HepG2 (cell line): ENCODE data around the gene FAM110D. TPM values are rescaled to one million over a fixed set of nuclear protein-coding genes. Genes with fewer than 3 reads are reported as not detected.

Experiments used
- ATAC-seq: fragments of 200-7000 bp; cut with Tn5 transposase; 3 replicates; pipeline ENCODE4 v1.9.1; 2020; ENCODE audit warnings: mild to moderate bottlenecking, moderate library complexity
- BruUV-seq: library from RNA; stranded (reverse); fragments of 400-500 nt; replicated peaks from 2 replicates; lab custom pipeline; 2021; lab: Mats Ljungman, UMichigan
- CTCF ChIA-PET: fragments of 300-600 bp; formaldehyde crosslinking; extraction: SDS; loops from one replicate; lab custom pipeline; 2021; ENCODE audit warnings: low total read pairs, inconsistent platforms, low intra/inter-chr PET ratio; lab: Yijun Ruan, JAX
- POLR2A ChIA-PET: fragments of 350-600 bp; sonication (Branson Sonifier 250); formaldehyde crosslinking; loops from one replicate; lab custom pipeline; 2020; ENCODE audit warnings: antibody characterized with exemption, inconsistent platforms; lab: Yijun Ruan, JAX
- DNase-seq: peaks from one replicate; pipeline ENCODE4 v3.0.0-alpha.2; 2015; ENCODE audit warnings: low spot score
- FAIRE-seq: peaks from 3 replicates; lab custom pipeline; 2011; peaks lifted over from hg19 to GRCh38; lab: Jason Lieb, UNC
- H2AFZ ChIP-seq: one replicate; pipeline ENCODE4 v1.6.1; 2011; ENCODE audit warnings: low read length, inconsistent platforms
- H3K27ac ChIP-seq: fragments of 300-600 bp; 3 replicates; pipeline ENCODE4 v1.8.0; 2011; ENCODE audit warnings: mixed run types, mild to moderate bottlenecking, mixed read lengths, low read length, inconsistent platforms; ENCODE audit not compliant: insufficient read depth; ENCODE audit errors: extremely low read length
- H3K27me3 ChIP-seq, 2 experiments: fragments of 200-600 bp in 1 of 2; 2 replicates in 1 of 2; 3 replicates in 1 of 2; pipeline versions ENCODE4 v1.6.0 to v1.8.0; 2011; ENCODE audit warnings: low read length in 2 of 2, mild to moderate bottlenecking in 2 of 2, moderate library complexity in 2 of 2, inconsistent platforms in 1 of 2; ENCODE audit not compliant: insufficient read depth in 2 of 2, control insufficient read depth in 1 of 2
- H3K36me3 ChIP-seq, 2 experiments: fragments of 200-600 bp in 1 of 2; replicated peaks in 1 of 2; 2 replicates in 1 of 2; 3 replicates in 1 of 2; pipeline versions ENCODE4 v1.5.1 to v1.8.0; 2011; ENCODE audit warnings: low read length in 2 of 2, inconsistent platforms in 1 of 2; ENCODE audit not compliant: insufficient read depth in 2 of 2, control insufficient read depth in 1 of 2
- H3K4me1 ChIP-seq: 2 replicates; pipeline ENCODE4 v1.5.1; 2012; ENCODE audit warnings: low read length, inconsistent platforms; ENCODE audit not compliant: insufficient read depth
- H3K4me2 ChIP-seq: 2 replicates; pipeline ENCODE4 v1.6.0; 2011; ENCODE audit warnings: low read depth, low read length, inconsistent platforms
- H3K4me3 ChIP-seq, 3 experiments: fragments of 200-600 bp in 1 of 3; sonication (generic), shearing (Covaris generic) in 1 of 3; replicated peaks in 1 of 3; 2 replicates each; pipeline ENCODE4 v1.5.1; 2011 to 2016; ENCODE audit warnings: low read length in 3 of 3, inconsistent platforms in 2 of 3, low read depth in 2 of 3, mild to moderate bottlenecking in 2 of 3, control low read depth in 1 of 3, mixed read lengths in 1 of 3; ENCODE audit not compliant: insufficient read depth in 1 of 3
- H3K79me2 ChIP-seq: one replicate; pipeline ENCODE4 v1.6.1; 2011; ENCODE audit warnings: low read length, inconsistent platforms; ENCODE audit not compliant: insufficient read depth
- H3K9ac ChIP-seq: 2 replicates; pipeline ENCODE4 v1.6.0; 2011; ENCODE audit warnings: mild to moderate bottlenecking, low read depth, low read length, inconsistent platforms; ENCODE audit not compliant: insufficient read depth
- H3K9me3 ChIP-seq: 2 replicates; pipeline ENCODE4 v1.5.1; 2012; ENCODE audit warnings: mild to moderate bottlenecking, low read length
- H4K20me1 ChIP-seq: 2 replicates; pipeline ENCODE4 v1.6.0; 2011; ENCODE audit warnings: inconsistent platforms, mild to moderate bottlenecking, low read length, moderate library complexity; ENCODE audit not compliant: insufficient read depth
- GPBP1L1 ChIP-seq: sonication (generic); formaldehyde crosslinking; IDR thresholded peaks from 2 replicates; pipeline ENCODE4 v1.5.0; 2020; ENCODE audit warnings: mild to moderate bottlenecking, missing genetic modification reagents
- MTF2 ChIP-seq: sonication (generic); formaldehyde crosslinking; IDR thresholded peaks from 2 replicates; pipeline ENCODE4 v1.5.0; 2020; ENCODE audit warnings: missing genetic modification reagents, borderline replicate concordance
- SIX4 ChIP-seq: sonication (generic); formaldehyde crosslinking; IDR thresholded peaks from 2 replicates; pipeline ENCODE4 v1.4.0; 2020; ENCODE audit warnings: missing genetic modification reagents
- TFDP2 ChIP-seq: sonication (generic); formaldehyde crosslinking; IDR thresholded peaks from 2 replicates; pipeline ENCODE4 v1.4.0; 2020; ENCODE audit warnings: missing genetic modification reagents
- ZNF317 ChIP-seq: sonication (generic); formaldehyde crosslinking; IDR thresholded peaks from 2 replicates; pipeline ENCODE4 v1.5.0; 2020; ENCODE audit warnings: mild to moderate bottlenecking, missing genetic modification reagents
- ZNF572 ChIP-seq: sonication (generic); formaldehyde crosslinking; IDR thresholded peaks from 2 replicates; pipeline ENCODE4 v1.5.1; 2020; ENCODE audit warnings: mild to moderate bottlenecking, missing genetic modification reagents
- WGBS: methylation state at CpG from one replicate; pipeline ENCODE4 v1.1.6; 2017; ENCODE audit warnings: low lambda C conversion rate; 5-methylcytosine and 5-hydroxymethylcytosine counted together
- in situ Hi-C: cut with HindIII; loops from 2 replicates; pipeline ENCODE4 v1.10.0; 2017; ENCODE audit warnings: low pct_unique_long_range_greater_than_20kb; ENCODE audit not compliant: extremely low pct_ligation_motif_present
- intact Hi-C: fragments of 100-400 bp; cut with micrococcal nuclease; formaldehyde crosslinking; loops from one replicate; pipeline ENCODE4 v1.10.0; 2022; ENCODE audit not compliant: unreplicated experiment
- polyA plus RNA-seq, 8 experiments: library from polyadenylated mRNA; depleted of rRNA in 3 of 8; stranded (reverse) in 7 of 8; unstranded in 1 of 8; fragments of >200 nt; fragmentation: Illumina TruSeq in 4 of 8; extraction: Trizol in 4 of 8; gene quantifications; 2 replicates each; pipeline versions ENCODE4 v1.2.1 to v1.2.3, GENCODE V29; 2011 to 2016; ENCODE audit warnings: low read depth in 4 of 8, missing spikeins in 1 of 8, mixed read lengths in 1 of 8; ENCODE audit not compliant: insufficient read depth in 1 of 8
- total RNA-seq, 5 experiments: library from RNA; depleted of rRNA; stranded (reverse); fragments of >200 nt; fragmentation: Illumina TruSeq; extraction: Trizol; gene quantifications; 2 replicates each; pipeline ENCODE4 v1.2.3, GENCODE V29; 2016; ENCODE audit warnings: low read depth in 1 of 5
- TF ChIP-seq, protein P1 (sequence below): IDR thresholded peaks from 2 replicates; pipeline ENCODE4 v1.6.1; 2016; ENCODE audit warnings: missing compliant biosample characterization, missing genetic modification reagents, borderline replicate concordance
- TF ChIP-seq, protein P2 (sequence below): sonication (generic); formaldehyde crosslinking; IDR thresholded peaks from 2 replicates; pipeline ENCODE4 v1.4.0; 2020; ENCODE audit warnings: missing genetic modification reagents

Gene FAM110D
- total and polyA plus RNA-seq, 2 of the 13 experiments (the other 11 are each of a cell fraction or from before 2014, with no cell fraction given), result not detected

DNA sequence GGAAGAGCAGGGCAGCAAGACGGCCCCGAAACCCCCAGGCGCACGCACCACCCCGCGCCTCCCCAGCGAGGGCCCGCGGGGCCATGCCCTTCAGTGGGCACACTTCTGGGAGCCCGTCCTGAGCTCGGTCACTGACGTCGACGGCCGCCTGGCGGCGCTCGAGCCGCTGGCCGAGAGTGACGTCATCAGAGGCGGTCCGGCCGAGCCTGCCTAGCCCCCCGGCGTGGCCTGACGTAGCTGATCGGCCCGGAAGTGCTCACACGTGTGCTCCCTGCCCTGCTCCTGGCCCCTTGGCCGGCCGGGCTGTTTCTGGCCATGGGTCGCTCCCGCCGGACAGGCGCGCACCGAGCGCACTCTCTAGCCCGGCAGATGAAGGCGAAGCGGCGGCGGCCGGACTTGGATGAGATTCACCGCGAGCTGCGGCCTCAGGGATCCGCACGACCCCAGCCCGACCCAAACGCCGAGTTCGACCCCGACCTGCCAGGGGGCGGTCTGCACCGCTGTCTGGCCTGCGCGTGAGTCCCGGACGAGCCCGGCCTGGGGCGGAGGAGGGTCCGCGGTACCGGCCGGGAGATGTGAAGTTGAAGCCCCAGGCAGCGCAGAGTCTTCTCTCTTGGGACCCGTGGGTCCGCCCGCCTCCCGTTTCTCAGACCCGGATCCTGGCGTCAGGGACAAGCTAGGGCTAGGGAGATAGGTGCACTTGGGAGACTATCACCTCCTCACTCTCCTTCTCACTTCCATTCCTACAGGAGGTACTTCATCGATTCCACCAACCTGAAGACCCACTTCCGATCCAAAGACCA lies 11.0 kb downstream of the FAM110D start, which contains the start of gene ZNF593 (continued):
- no peak for TF ChIP-seq GPBP1L1
- peak; percentile 88 for TF ChIP-seq ZNF317 (CRISPR knock-in tag)
- TF ChIP-seq, protein P1, sequence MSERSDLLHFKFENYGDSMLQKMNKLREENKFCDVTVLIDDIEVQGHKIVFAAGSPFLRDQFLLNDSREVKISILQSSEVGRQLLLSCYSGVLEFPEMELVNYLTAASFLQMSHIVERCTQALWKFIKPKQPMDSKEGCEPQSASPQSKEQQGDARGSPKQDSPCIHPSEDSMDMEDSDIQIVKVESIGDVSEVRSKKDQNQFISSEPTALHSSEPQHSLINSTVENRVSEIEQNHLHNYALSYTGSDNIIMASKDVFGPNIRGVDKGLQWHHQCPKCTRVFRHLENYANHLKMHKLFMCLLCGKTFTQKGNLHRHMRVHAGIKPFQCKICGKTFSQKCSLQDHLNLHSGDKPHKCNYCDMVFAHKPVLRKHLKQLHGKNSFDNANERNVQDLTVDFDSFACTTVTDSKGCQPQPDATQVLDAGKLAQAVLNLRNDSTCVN (CRISPR knock-in tag), result no peak

DNA sequence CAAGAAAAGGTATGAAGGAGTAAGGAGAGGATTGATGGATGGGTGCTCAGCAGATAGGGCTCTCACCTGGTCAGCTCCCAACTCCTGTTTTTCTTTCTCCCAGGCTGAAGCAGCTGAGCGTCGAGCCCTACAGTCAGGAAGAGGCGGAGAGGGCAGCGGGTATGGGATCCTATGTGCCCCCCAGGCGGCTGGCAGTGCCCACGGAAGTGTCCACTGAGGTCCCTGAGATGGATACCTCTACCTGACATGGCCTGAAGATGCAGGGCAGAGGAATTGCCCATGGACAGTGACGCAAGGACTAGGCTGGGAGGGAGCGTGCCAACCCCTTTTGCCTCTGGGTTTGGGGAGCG lies 11.6 kb downstream of the FAM110D start:
- intact Hi-C loops, result no loop called here
- H4K20me1 ChIP-seq, result no peaks in the 10 kb centered on the region
- no TSS peak for BruUV-seq
- ChIA-PET POLR2A (interaction anchor here (0.6 to 1.6 kb wide), 9 partner anchors 8 to 350 kb away, joined by 3 to 31 read pairs (median 3); partner anchors contain the start of genes CEP85, MTFR1L and PDIK1L), CTCF (interaction anchor here (2.3 kb wide), 1 partner anchor 63 kb away, joined by 11 read pairs; the partner anchor contains the start of gene CEP85)
- no peaks in the 10 kb centered on the region for H3K36me3 ChIP-seq
- peak overlapping the region; percentile 60 for H3K27ac ChIP-seq
- H2AFZ ChIP-seq, result no peak overlapping the region
- no peak for FAIRE-seq
- 30% methylated on average over 8 of the region's 9 CpGs for WGBS
- DNase-seq, result no peak
- peak overlapping the region; percentile 94 for H3K4me2 ChIP-seq
- H3K27me3 ChIP-seq, result peaks cover 0 to 6% of the 10 kb centered on the region in 2 experiments; a peak in 3 of 5 replicates
- ATAC-seq, result peak; percentile 4; the same call in 1 of the 3 replicates
- peaks cover 21% of the 10 kb centered on the region for H3K4me1 ChIP-seq
- peak overlapping the region; percentile 88 for H3K9ac ChIP-seq
- H3K9me3 ChIP-seq, result no peaks in the 10 kb centered on the region
- H3K79me2 ChIP-seq, result peaks cover 7% of the 10 kb centered on the region
- TF ChIP-seq TFDP2 (CRISPR knock-in tag) (no peak), ZNF572 (CRISPR knock-in tag) (no peak), MTF2 (CRISPR knock-in tag) (no peak), SIX4 (no peak)
- TF ChIP-seq, protein P2, sequence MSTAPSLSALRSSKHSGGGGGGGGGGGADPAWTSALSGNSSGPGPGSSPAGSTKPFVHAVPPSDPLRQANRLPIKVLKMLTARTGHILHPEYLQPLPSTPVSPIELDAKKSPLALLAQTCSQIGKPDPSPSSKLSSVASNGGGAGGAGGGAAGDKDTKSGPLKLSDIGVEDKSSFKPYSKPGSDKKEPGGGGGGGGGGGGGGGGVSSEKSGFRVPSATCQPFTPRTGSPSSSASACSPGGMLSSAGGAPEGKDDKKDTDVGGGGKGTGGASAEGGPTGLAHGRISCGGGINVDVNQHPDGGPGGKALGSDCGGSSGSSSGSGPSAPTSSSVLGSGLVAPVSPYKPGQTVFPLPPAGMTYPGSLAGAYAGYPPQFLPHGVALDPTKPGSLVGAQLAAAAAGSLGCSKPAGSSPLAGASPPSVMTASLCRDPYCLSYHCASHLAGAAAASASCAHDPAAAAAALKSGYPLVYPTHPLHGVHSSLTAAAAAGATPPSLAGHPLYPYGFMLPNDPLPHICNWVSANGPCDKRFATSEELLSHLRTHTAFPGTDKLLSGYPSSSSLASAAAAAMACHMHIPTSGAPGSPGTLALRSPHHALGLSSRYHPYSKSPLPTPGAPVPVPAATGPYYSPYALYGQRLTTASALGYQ (CRISPR knock-in tag), result no peak
- TF ChIP-seq, all 625 proteins: peak for 0
- in situ Hi-C loops, result no loop called here
- H3K4me3 ChIP-seq, result peak overlapping the region; percentile 83 to 91 (median 90)
